CD4-positive, alpha-beta T cell treated with Interleukin-6 at 100 ng/mL for 8 hours (primary cell): ENCODE results near the gene CTH.
"Not testable (repeated sequence)": the region's sequence is repeated elsewhere in the genome, so short reads cannot be mapped to it uniquely, and the experiment has no call there.

Experiments
- DNase-seq: peaks from one replicate; pipeline ENCODE4 v3.0.0-alpha.2; 2020; ENCODE audit warnings: mixed read lengths, low spot score

The CTH gene

GRCh38 chr1:70409136-70409535 is 1.9 kb upstream of the CTH start:
- no peak for DNase-seq

GRCh38 chr1:70411360-70411844 is 334 bp downstream of the CTH start:
- no peak for DNase-seq

- DNase-seq, result no peak
Observed at GRCh38 chr1:70415882-70416281, 4.8 kb downstream of the CTH start.

GRCh38 chr1:70418973-70419734 is 8.1 kb downstream of the CTH start:
- DNase-seq, result not testable (repeated sequence)

- no peak for DNase-seq
Observed at GRCh38 chr1:70420320-70420719, 9.3 kb downstream of the CTH start.

- no peak for DNase-seq
Observed at GRCh38 chr1:70426154-70427131, 15.4 kb downstream of the CTH start.

GRCh38 chr1:70427976-70428375 is 16.9 kb downstream of the CTH start:
- no peak for DNase-seq

GRCh38 chr1:70429219-70429618 is 18.2 kb downstream of the CTH start:
- DNase-seq, result no peak

GRCh38 chr1:70429757-70430156 is 18.7 kb downstream of the CTH start:
- DNase-seq, result no peak

GRCh38 chr1:70431317-70431716 is 20.2 kb downstream of the CTH start:
- no peak for DNase-seq

GRCh38 chr1:70431874-70432273 is 20.8 kb downstream of the CTH start:
- DNase-seq, result no peak

GRCh38 chr1:70434253-70434859 is 23.3 kb downstream of the CTH start:
- no peak for DNase-seq

- no peak for DNase-seq
Observed at GRCh38 chr1:70436622-70437251, 25.7 kb downstream of the CTH start.

GRCh38 chr1:70438529-70438928 is 27.5 kb downstream of the CTH start:
- no peak for DNase-seq

GRCh38 chr1:70440642-70441391 is 29.7 kb downstream of the CTH start:
- no peak for DNase-seq

- DNase-seq, result no peak
Observed at GRCh38 chr1:70441392-70442035, 30.4 kb downstream of the CTH start.

GRCh38 chr1:70442490-70442889 is 31.4 kb downstream of the CTH start:
- DNase-seq, result no peak

- no peak for DNase-seq
Observed at GRCh38 chr1:70443739-70444138, 32.7 kb downstream of the CTH start.

- no peak for DNase-seq
Observed at GRCh38 chr1:70449049-70449448, 38.0 kb downstream of the CTH start.

GRCh38 chr1:70452164-70452939 is 41.3 kb downstream of the CTH start:
- DNase-seq, result not testable (repeated sequence)
